Measurements from ENCODE around the gene TRIO. TPM values are rescaled to one million over a fixed set of nuclear protein-coding genes. Genes with fewer than 3 reads are reported as not detected.

Gene TRIO
- total and polyA plus RNA-seq, 10 of the 15 experiments (the other 5 are each of a cell fraction or from before 2014, with no cell fraction given): 5.1 to 96.4 (median 44.6) TPM

GRCh38 chr5:14467251-14467650 is 324.1 kb downstream of the TRIO start (continued):
- TF ChIP-seq MYB (IDR thresholded peaks at IDR 0.05; ENCODE audit: borderline replicate concordance, low read depth, low read length) (no peak), TAF1 (IDR thresholded peaks at IDR 0.05; ENCODE audit: borderline replicate concordance, low read depth, low read length) (no peak), ZNF384 (IDR thresholded peaks at IDR 0.05; ENCODE audit: borderline replicate concordance, low read depth, low read length) (no peak)

DNA sequence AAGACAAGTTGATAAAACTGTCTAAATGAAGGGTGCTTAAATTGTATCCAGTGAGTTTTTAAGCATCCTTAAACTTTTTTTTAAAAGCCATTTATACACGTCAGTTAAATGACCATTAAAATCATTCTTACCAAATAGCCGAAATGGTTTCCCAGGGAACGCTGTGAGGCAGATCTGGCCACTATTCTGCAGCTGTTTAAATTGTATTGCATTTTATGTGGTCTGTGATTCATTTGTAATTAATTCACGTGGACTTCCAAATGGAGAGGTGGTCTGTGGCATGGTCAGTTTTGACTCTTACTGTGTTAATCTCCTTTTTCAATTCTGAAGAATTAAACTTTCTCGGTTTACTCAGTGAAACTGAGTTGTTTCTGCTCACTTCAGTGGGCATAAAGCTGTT is 324.7 kb downstream of the TRIO start:
- BruUV-seq (replicated peaks): no TSS peak
- ChIA-PET CTCF (interaction anchor here (1.4 to 1.5 kb wide), 2 partner anchors 10 to 181 kb away, joined by 3 to 4 read pairs; no protein-coding TSS in a partner anchor), SMC1A (ENCODE audit: uncharacterized antibody, unreplicated experiment) (interaction anchor here (0.7 to 1.0 kb wide), 2 partner anchors 10 kb away, joined by 3 to 5 read pairs; no protein-coding TSS in a partner anchor), RAD21 (ENCODE audit: unreplicated experiment) (no interaction called here), POLR2A (no interaction called here)
- no peak overlapping the region for H3K4me3 ChIP-seq
- TF ChIP-seq REST (IDR thresholded peaks at IDR 0.05; ENCODE audit: low read depth, low read length) (no peak), TBL1XR1 (IDR thresholded peaks at IDR 0.05; ENCODE audit: low read depth, low read length) (no peak), MEF2A (IDR thresholded peaks at IDR 0.05; ENCODE audit: insufficient read depth, low read depth, low read length) (no peak), CHD2 (IDR thresholded peaks at IDR 0.05; ENCODE audit: borderline replicate concordance, low read depth, low read length) (no peak), ZNF207 (IDR thresholded peaks at IDR 0.05; ENCODE audit: borderline replicate concordance) (no peak), SMARCA5 (IDR thresholded peaks at IDR 0.05) (no peak), EED (IDR thresholded peaks at IDR 0.05; ENCODE audit: low read depth) (no peak), PBX3 (IDR thresholded peaks at IDR 0.05; ENCODE audit: insufficient replicate concordance, low read depth, low read length) (no peak), SUZ12 (IDR thresholded peaks at IDR 0.05; ENCODE audit: unreplicated experiment) (no peak), JUND (IDR thresholded peaks at IDR 0.05; ENCODE audit: low read depth, low read length) (no peak)
- TF ChIP-seq, protein P1, sequence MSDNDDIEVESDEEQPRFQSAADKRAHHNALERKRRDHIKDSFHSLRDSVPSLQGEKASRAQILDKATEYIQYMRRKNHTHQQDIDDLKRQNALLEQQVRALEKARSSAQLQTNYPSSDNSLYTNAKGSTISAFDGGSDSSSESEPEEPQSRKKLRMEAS (IDR thresholded peaks at IDR 0.05; ENCODE audit: low read depth, low read length): no peak
- 78% methylated on average over 5 of the region's 5 CpGs for WGBS (ENCODE audit: insufficient coverage, insufficient replicate concordance, low lambda C conversion rate, missing lambda C conversion rate)
- ATAC-seq (no peak), FAIRE-seq (no peak), DNase-seq (ENCODE audit: low read depth, low spot score) (no peak)
- H3K9ac ChIP-seq (ENCODE audit: control insufficient read depth, insufficient read depth, low read length): no peak overlapping the region
- no peak overlapping the region for H2AFZ ChIP-seq (ENCODE audit: control insufficient read depth, low read depth, low read length)
- no peaks in the 10 kb centered on the region for H3K9me3 ChIP-seq (replicated peaks; ENCODE audit: control insufficient read depth, insufficient read depth, low read length)
- no peak overlapping the region for H3K27ac ChIP-seq (ENCODE audit: control insufficient read depth, insufficient read depth)
- in situ Hi-C loops (cut with MboI) (no loop called here), intact Hi-C loops (cut with micrococcal nuclease; ENCODE audit: unreplicated experiment) (no loop called here)
- no peaks in the 10 kb centered on the region for H3K27me3 ChIP-seq (replicated peaks in 1 of 2; ENCODE audit: control insufficient read depth in 2 of 2, insufficient read depth in 2 of 2, low read length in 1 of 2)
- H3K4me1 ChIP-seq (ENCODE audit: control insufficient read depth, insufficient read depth, low read length): no peaks in the 10 kb centered on the region
- no peaks in the 10 kb centered on the region for H4K20me1 ChIP-seq (ENCODE audit: control insufficient read depth, insufficient read depth)
- no peaks in the 10 kb centered on the region for H3K79me2 ChIP-seq (ENCODE audit: control insufficient read depth, insufficient read depth, low read length)
- H3K36me3 ChIP-seq (ENCODE audit: control insufficient read depth in 2 of 2, insufficient read depth in 2 of 2, low read length in 1 of 2): peaks cover 15 to 26% of the 10 kb centered on the region in 2 experiments
- no peak overlapping the region for H3K4me2 ChIP-seq (ENCODE audit: control insufficient read depth, insufficient read depth)
